Left lung (tissue), 10 donors: ENCODE measurements around the gene RAP1GAP2. TPM values are rescaled to one million over a fixed set of nuclear protein-coding genes. Genes with fewer than 3 reads are reported as not detected.
A peak's percentile ranks its signal among the peaks of the same experiment; 100 is the strongest.

Experiments used
- ATAC-seq: fragments of 200-7000 bp; cut with Tn5 transposase; one replicate; pipeline ENCODE4 v1.9.1; 2020; ENCODE audit warnings: moderate library complexity
- DNase-seq, 4 donors: peaks; one replicate each; pipeline ENCODE4 v3.0.0-alpha.2; 2013 to 2020
- H3K27ac ChIP-seq, 2 donors: fragments of 200-600 bp; sonication (generic) in 1 of 2; one replicate each; pipeline versions ENCODE4 v1.5.0 to v1.8.0; 2020 to 2021
- H3K27me3 ChIP-seq, 2 donors: fragments of 200-600 bp; sonication (generic) in 1 of 2; one replicate each; pipeline versions ENCODE4 v1.5.0 to v1.8.0; 2020 to 2021
- H3K36me3 ChIP-seq, 2 donors: fragments of 200-600 bp; sonication (generic) in 1 of 2; one replicate each; pipeline versions ENCODE4 v1.5.0 to v1.8.0; 2020 to 2021
- H3K4me1 ChIP-seq, 2 donors: fragments of 200-600 bp; one replicate each; pipeline ENCODE4 v1.8.0; 2021
- H3K4me3 ChIP-seq, 2 donors: fragments of 200-600 bp; sonication (generic) in 1 of 2; one replicate each; pipeline versions ENCODE4 v1.5.0 to v1.8.0; 2020 to 2021; ENCODE audit warnings: mild to moderate bottlenecking in 1 of 2
- H3K9me3 ChIP-seq, 2 donors: fragments of 200-600 bp; sonication (generic) in 1 of 2; one replicate each; pipeline versions ENCODE4 v1.5.0 to v1.8.0; 2020 to 2021
- CTCF ChIP-seq, 2 donors: fragments of 200-600 bp; sonication (generic) in 1 of 2; IDR thresholded peaks; one replicate each; pipeline versions ENCODE4 v1.5.0 to v1.8.0; 2021; ENCODE audit warnings: antibody characterized with exemption in 2 of 2
- intact Hi-C, 2 donors: fragments of 100-400 bp; cut with DNase I; formaldehyde crosslinking; loops; one replicate each; pipeline versions ENCODE4 v1.11.2 to v1.14.2; 2022
- polyA plus RNA-seq, 6 donors: library from polyadenylated mRNA; unstranded; fragments of 120-200 nt; gene quantifications; one replicate each; pipeline ENCODE4 v1.2.1, GENCODE V29; 2013; ENCODE audit not compliant: insufficient read length in 6 of 6
- total RNA-seq, 2 donors: library from RNA; stranded (reverse); fragmentation: NEBNext Ultra II Directional; extraction: Animal tissue kit (Norgen Biotek cat#: 25700); gene quantifications; one replicate each; pipeline ENCODE4 v1.2.1, GENCODE V29; 2021
- donor health status: DM: no; HTN: yes; CAD: no.
- donor health status: DM: no; HTN: no; CAD: no.

The RAP1GAP2 gene
- total and polyA plus RNA-seq, 8 donors: 8.0 to 14.5 (median 9.7) TPM

DNA sequence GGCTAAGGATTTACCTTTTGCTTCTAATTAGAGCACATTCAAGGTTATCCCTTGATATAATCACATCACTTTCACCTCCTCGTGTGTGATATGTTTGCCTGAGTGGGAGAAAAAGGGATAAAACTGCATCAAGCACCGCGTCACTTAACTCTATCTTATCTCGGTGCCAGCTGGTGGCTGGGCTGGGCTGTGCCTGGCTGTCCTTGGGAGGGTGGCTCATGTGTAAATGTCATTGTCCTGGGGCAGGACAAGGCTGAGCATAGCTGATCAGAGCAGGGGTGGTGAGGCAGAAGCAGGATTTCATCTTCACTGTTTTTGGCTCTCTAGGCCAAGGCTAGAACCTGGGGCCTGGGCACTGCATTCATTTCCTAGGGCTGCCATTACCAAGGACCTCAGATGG lies 105.3 kb downstream of the RAP1GAP2 start:
- TF ChIP-seq CTCF (IDR thresholded peaks at IDR 0.05): no peak
- peaks cover 0 to 6% of the 10 kb centered on the region in 2 donors for H3K36me3 ChIP-seq
- no peaks in the 10 kb centered on the region for H3K4me1 ChIP-seq
- no peak overlapping the region for H3K27ac ChIP-seq
- ATAC-seq: no peak
- H3K9me3 ChIP-seq: no peaks in the 10 kb centered on the region
- no peak for DNase-seq
- intact Hi-C loops: no loop called here
- H3K4me3 ChIP-seq: no peak overlapping the region
- peaks cover 0 to 19% of the 10 kb centered on the region in 2 donors for H3K27me3 ChIP-seq

- intact Hi-C loops: no loop called here
- Histone ChIP-seq H3K4me3 (no peak overlapping the region), H3K27me3 (peaks cover 0 to 13% of the 10 kb centered on the region in 2 donors), H3K27ac (no peak overlapping the region), H3K9me3 (no peaks in the 10 kb centered on the region), H3K36me3 (peaks cover 0 to 11% of the 10 kb centered on the region in 2 donors), H3K4me1 (no peaks in the 10 kb centered on the region)
- TF ChIP-seq CTCF (IDR thresholded peaks at IDR 0.05): no peak
- DNase-seq: no peak
- ATAC-seq: no peak
Observed at GRCh38 chr17:2902546-2902945, 106.3 kb downstream of the RAP1GAP2 start.

DNA sequence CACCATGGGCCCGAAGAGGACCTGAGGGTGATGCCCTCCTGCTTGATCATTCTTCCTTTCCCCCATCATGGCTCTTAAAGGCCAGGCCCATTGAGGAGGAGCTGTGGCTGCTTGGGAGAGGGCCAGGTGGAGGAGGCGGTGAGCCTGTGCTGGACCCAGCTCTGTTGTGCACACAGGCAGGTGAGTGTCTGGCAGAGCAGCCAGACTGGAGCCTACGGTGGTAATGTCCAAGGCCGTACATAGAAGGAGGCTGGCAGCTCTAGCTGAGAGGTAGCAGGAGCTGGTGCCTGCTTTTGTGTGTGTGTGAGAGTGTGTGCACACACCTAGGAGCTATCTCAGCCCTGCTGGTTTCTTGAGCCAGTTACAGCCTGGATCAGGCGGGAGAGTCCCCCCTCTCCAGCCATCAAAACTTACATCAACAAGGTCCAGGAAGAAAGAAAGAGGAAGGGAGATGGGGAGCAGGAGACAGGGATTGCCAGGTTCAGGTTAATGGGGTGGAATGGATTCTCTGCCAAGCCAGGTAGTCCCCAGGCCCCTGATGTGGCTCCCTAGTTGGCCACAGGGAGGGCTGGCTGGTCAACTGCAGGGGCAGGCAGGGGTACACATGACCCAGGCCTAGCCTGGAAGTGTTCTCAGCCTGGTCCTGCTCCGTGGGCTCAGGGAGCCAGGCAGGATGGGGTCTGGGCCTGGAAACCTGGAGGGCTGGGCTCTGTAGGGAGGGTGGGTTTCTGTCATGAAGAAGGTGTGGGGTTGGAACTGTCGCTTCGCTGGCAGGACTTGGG lies 107.1 kb downstream of the RAP1GAP2 start:
- no peak for TF ChIP-seq CTCF (IDR thresholded peaks at IDR 0.05)
- H3K27me3 ChIP-seq: peaks cover 0 to 13% of the 10 kb centered on the region in 2 donors
- DNase-seq: peak in 1 of 4 donors; percentile 18
- H3K36me3 ChIP-seq: peaks cover 0 to 11% of the 10 kb centered on the region in 2 donors
- no peaks in the 10 kb centered on the region for H3K4me1 ChIP-seq
- H3K9me3 ChIP-seq: no peaks in the 10 kb centered on the region
- no peak overlapping the region for H3K27ac ChIP-seq
- ATAC-seq: peak; percentile 14
- intact Hi-C loops: no loop called here
- H3K4me3 ChIP-seq: no peak overlapping the region

DNA sequence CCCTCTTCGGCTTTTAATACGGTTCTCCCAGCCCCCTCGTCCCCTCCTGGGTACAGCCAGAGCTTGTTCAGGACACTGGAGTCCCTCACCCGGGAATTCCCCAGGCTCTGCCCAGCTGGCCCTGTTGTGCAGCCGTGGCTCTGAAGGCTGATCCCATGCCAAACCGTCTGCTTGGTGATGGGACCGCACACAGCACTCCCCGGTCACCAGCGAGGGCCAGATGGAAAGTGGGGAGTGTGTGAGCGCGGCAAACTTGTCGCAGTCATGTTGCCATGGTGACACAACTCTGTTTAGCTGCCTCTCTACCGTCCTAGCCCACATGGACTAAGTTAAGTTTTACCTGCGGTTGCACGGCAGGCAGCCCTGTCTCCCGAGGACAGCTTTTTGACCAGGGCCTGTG lies 107.9 kb downstream of the RAP1GAP2 start:
- Histone ChIP-seq H3K36me3 (peaks cover 0 to 16% of the 10 kb centered on the region in 2 donors), H3K27me3 (peaks cover 0 to 16% of the 10 kb centered on the region in 2 donors), H3K9me3 (no peaks in the 10 kb centered on the region), H3K27ac (no peak overlapping the region), H3K4me1 (no peaks in the 10 kb centered on the region), H3K4me3 (no peak overlapping the region)
- intact Hi-C loops: no loop called here
- TF ChIP-seq CTCF (IDR thresholded peaks at IDR 0.05): no peak
- DNase-seq (peak in 3 of 4 donors; percentile 40 to 85 (median 53)), ATAC-seq (peak; percentile 60)

DNA sequence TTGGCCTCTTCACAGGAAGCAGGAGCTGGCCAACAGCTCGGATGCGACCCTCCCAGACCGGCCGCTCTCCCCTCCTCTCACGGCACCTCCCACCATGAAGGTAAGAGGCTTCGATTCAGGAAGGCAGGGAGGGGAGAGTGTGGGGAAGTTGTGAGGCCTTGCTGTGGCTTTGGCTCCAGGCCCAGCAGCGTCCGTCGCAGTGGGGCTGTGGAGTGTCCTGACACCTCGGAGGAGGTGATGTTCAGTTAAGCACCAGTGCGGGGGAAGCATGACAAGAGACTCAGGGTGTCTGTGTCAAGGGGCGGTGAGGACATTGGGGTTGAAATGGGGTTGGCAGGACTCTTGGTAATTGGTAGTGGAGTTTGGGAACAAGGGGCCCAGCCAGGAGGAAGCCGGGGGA lies 109.0 kb downstream of the RAP1GAP2 start:
- peaks cover 0 to 16% of the 10 kb centered on the region in 2 donors for H3K27me3 ChIP-seq
- H3K27ac ChIP-seq: no peak overlapping the region
- no peak overlapping the region for H3K4me3 ChIP-seq
- peaks cover 0 to 16% of the 10 kb centered on the region in 2 donors for H3K36me3 ChIP-seq
- no peaks in the 10 kb centered on the region for H3K4me1 ChIP-seq
- DNase-seq: peak in 2 of 4 donors; percentile 21 to 82
- TF ChIP-seq CTCF (IDR thresholded peaks at IDR 0.05): no peak
- ATAC-seq: no peak
- no peaks in the 10 kb centered on the region for H3K9me3 ChIP-seq
- intact Hi-C loops: no loop called here
